Caco-2 (cell line): ENCODE measurements around the gene ARPC4. TPM values are rescaled to one million over a fixed set of nuclear protein-coding genes. Genes with fewer than 3 reads are reported as not detected.

Source experiments
- BruUV-seq: library from RNA; stranded (reverse); fragments of 400-500 nt; replicated peaks from 2 replicates; lab custom pipeline; 2021; lab: Mats Ljungman, UMichigan
- CTCF ChIA-PET: fragments of 300-600 bp; sonication (Branson Sonifier 250); formaldehyde crosslinking; loops from one replicate; lab custom pipeline; 2022; ENCODE audit warnings: antibody characterized with exemption; lab: Charles Lee
- POLR2A ChIA-PET: fragments of 300-600 bp; sonication (Branson Sonifier 250); formaldehyde crosslinking; loops from one replicate; lab custom pipeline; 2022; ENCODE audit warnings: antibody characterized with exemption; lab: Charles Lee
- DNase-seq, 2 experiments: peaks; one replicate each; pipeline versions ENCODE4 v3.0.0 to v3.0.0-alpha.2; 2020 to 2022
- H3K27me3 ChIP-seq: replicated peaks from 2 replicates; pipeline ENCODE4 v1.6.0; 2011; ENCODE audit warnings: low read length; ENCODE audit not compliant: control insufficient read depth, insufficient read depth
- H3K36me3 ChIP-seq: 2 replicates; pipeline ENCODE4 v1.5.1; 2011; ENCODE audit warnings: low read length; ENCODE audit not compliant: control insufficient read depth, insufficient read depth
- H3K4me1 ChIP-seq: fragments of 250-450 bp; sonication (Bioruptor Pico); 2 replicates; pipeline ENCODE4 v1.5.1; 2020; ENCODE audit warnings: mild to moderate bottlenecking
- H3K4me3 ChIP-seq: 2 replicates; pipeline ENCODE4 v1.5.1; 2011; ENCODE audit warnings: low read depth, mild to moderate bottlenecking, control low read depth, low read length
- H3K9me3 ChIP-seq: fragments of 250-450 bp; sonication (Bioruptor Pico); 2 replicates; pipeline ENCODE4 v1.5.1; 2020; ENCODE audit warnings: mild to moderate bottlenecking, moderate library complexity
- H3K27ac Mint-ChIP-seq: one replicate; pipeline ENCODE4 v1.8.0; 2022; ENCODE audit warnings: mixed read lengths; ENCODE audit not compliant: unreplicated experiment
- H3K27me3 Mint-ChIP-seq: one replicate; pipeline ENCODE4 v1.8.0; 2022; ENCODE audit warnings: mixed read lengths; ENCODE audit not compliant: insufficient read depth, unreplicated experiment
- H3K36me3 Mint-ChIP-seq: one replicate; pipeline ENCODE4 v1.8.0; 2022; ENCODE audit warnings: mild to moderate bottlenecking, mixed read lengths; ENCODE audit not compliant: insufficient read depth, unreplicated experiment
- H3K4me1 Mint-ChIP-seq: one replicate; pipeline ENCODE4 v1.8.0; 2022; ENCODE audit warnings: low read depth, mixed read lengths; ENCODE audit not compliant: unreplicated experiment
- H3K4me3 Mint-ChIP-seq: one replicate; pipeline ENCODE4 v1.8.0; 2022; ENCODE audit warnings: mild to moderate bottlenecking, moderate library complexity, mixed read lengths; ENCODE audit not compliant: unreplicated experiment
- H3K9me3 Mint-ChIP-seq: one replicate; pipeline ENCODE4 v1.8.0; 2022; ENCODE audit warnings: mixed read lengths; ENCODE audit not compliant: unreplicated experiment
- CTCF ChIP-seq, 2 experiments: fragments of 200-600 bp in 1 of 2; IDR thresholded peaks; 1 replicate in 1 of 2; 2 replicates in 1 of 2; pipeline versions ENCODE4 v1.5.1 to v1.8.0; 2011 to 2022; ENCODE audit warnings: antibody characterized with exemption in 1 of 2, control low read depth in 1 of 2, inconsistent platforms in 1 of 2, low read depth in 1 of 2, low read length in 1 of 2, mild to moderate bottlenecking in 1 of 2, moderate library complexity in 1 of 2; ENCODE audit not compliant: insufficient read depth in 1 of 2, severe bottlenecking in 1 of 2, unreplicated experiment in 1 of 2
- intact Hi-C: fragments of 100-400 bp; cut with micrococcal nuclease; formaldehyde crosslinking; loops from one replicate; pipeline ENCODE4 v1.10.0; 2022; ENCODE audit not compliant: unreplicated experiment
- total RNA-seq: library from RNA; stranded (reverse); gene quantifications from 2 replicates; pipeline ENCODE4 v1.2.3, GENCODE V29; 2022

ARPC4 gene
- total RNA-seq, 1 experiment from 2014 or later, result 158 TPM

GRCh38 chr3:9780910-9781309 is 12.0 kb upstream of the ARPC4 start:
- Histone ChIP-seq H3K27me3 (no peaks in the 10 kb centered on the region), H3K4me3 (no peak overlapping the region), H3K36me3 (no peaks in the 10 kb centered on the region; the same call in 1 of the 2 replicates), H3K9me3 (no peaks in the 10 kb centered on the region), H3K4me1 (no peaks in the 10 kb centered on the region)
- intact Hi-C loops, result no loop called here
- POLR2A ChIA-PET, result no interaction called here
- Mint-ChIP-seq H3K4me1 (no peaks in the 10 kb centered on the region), H3K27ac (no peak overlapping the region), H3K9me3 (no peaks in the 10 kb centered on the region), H3K4me3 (no peak overlapping the region), H3K27me3 (no peaks in the 10 kb centered on the region), H3K36me3 (peaks cover 21% of the 10 kb centered on the region)
- DNase-seq, result no peak
- CTCF ChIA-PET, result no interaction called here
- no TSS peak for BruUV-seq
- TF ChIP-seq CTCF (IDR thresholded peaks at IDR 0.05; ENCODE audit: insufficient read depth in 1 of 2, low read depth in 1 of 2, low read length in 1 of 2, severe bottlenecking in 1 of 2, unreplicated experiment in 1 of 2), result no peak

- Mint-ChIP-seq H3K27ac (no peak overlapping the region), H3K4me3 (no peak overlapping the region), H3K27me3 (no peaks in the 10 kb centered on the region), H3K36me3 (peaks cover 26% of the 10 kb centered on the region), H3K4me1 (no peaks in the 10 kb centered on the region), H3K9me3 (no peaks in the 10 kb centered on the region)
- H3K9me3 ChIP-seq, result no peaks in the 10 kb centered on the region
- H3K4me1 ChIP-seq, result no peaks in the 10 kb centered on the region
- ChIA-PET CTCF (interaction anchor here (0.6 to 2.4 kb wide), 2 partner anchors 12 to 186 kb away, joined by 3 to 5 read pairs; partner anchors contain the start of gene ARPC4), POLR2A (interaction anchor here (0.7 kb wide), 1 partner anchor 220 kb away, joined by 7 read pairs; no protein-coding TSS in a partner anchor)
- no peak for DNase-seq
- intact Hi-C loops, result no loop called here
- H3K4me3 ChIP-seq, result no peak overlapping the region
- TF ChIP-seq CTCF (IDR thresholded peaks at IDR 0.05; ENCODE audit: insufficient read depth in 1 of 2, low read depth in 1 of 2, low read length in 1 of 2, severe bottlenecking in 1 of 2, unreplicated experiment in 1 of 2), result no peak
- no TSS peak for BruUV-seq
- no peaks in the 10 kb centered on the region; the same call in 1 of the 2 replicates for H3K36me3 ChIP-seq
- H3K27me3 ChIP-seq, result no peaks in the 10 kb centered on the region
Measured at GRCh38 chr3:9781551-9781950, 11.3 kb upstream of the ARPC4 start.

GRCh38 chr3:9781978-9782603 is 10.8 kb upstream of the ARPC4 start:
- H3K4me1 ChIP-seq, result no peaks in the 10 kb centered on the region
- no peak for TF ChIP-seq CTCF (IDR thresholded peaks at IDR 0.05; ENCODE audit: insufficient read depth in 1 of 2, low read depth in 1 of 2, low read length in 1 of 2, severe bottlenecking in 1 of 2, unreplicated experiment in 1 of 2)
- H3K36me3 ChIP-seq, result no peaks in the 10 kb centered on the region; the same call in none of the 2 replicates
- BruUV-seq, result no TSS peak
- H3K9me3 Mint-ChIP-seq, result no peaks in the 10 kb centered on the region
- no peak overlapping the region for H3K4me3 Mint-ChIP-seq
- no peaks in the 10 kb centered on the region for H3K9me3 ChIP-seq
- no peaks in the 10 kb centered on the region for H3K27me3 ChIP-seq
- DNase-seq, result no peak
- H3K27ac Mint-ChIP-seq, result no peak overlapping the region
- POLR2A ChIA-PET, result interaction anchor here (0.7 to 1.1 kb wide), 2 partner anchors 11 to 221 kb away, joined by 5 to 7 read pairs; partner anchors contain the start of genes ARPC4 and TADA3
- no peak overlapping the region for H3K4me3 ChIP-seq
- intact Hi-C loops, result no loop called here
- peaks cover 32% of the 10 kb centered on the region for H3K36me3 Mint-ChIP-seq
- CTCF ChIA-PET, result interaction anchor here (0.6 to 2.4 kb wide), 4 partner anchors 11 to 186 kb away, joined by 3 to 9 read pairs (median 4); partner anchors contain the start of gene ARPC4
- H3K4me1 Mint-ChIP-seq, result no peaks in the 10 kb centered on the region
- H3K27me3 Mint-ChIP-seq, result no peaks in the 10 kb centered on the region
